GM19452 (cell line): ENCODE data around the gene AOPEP.
A peak's percentile ranks its signal among the peaks of the same experiment; 100 is the strongest.
"Not testable (repeated sequence)": the region's sequence is repeated elsewhere in the genome, so short reads cannot be mapped to it uniquely, and the experiment has no call there.

Experiments
- ATAC-seq: cut with Tn5 transposase; IDR thresholded peaks from one replicate; pipeline ENCODE4 v1.9.1; 2021; ENCODE audit not compliant: unreplicated experiment

AOPEP gene

GRCh38 chr9:94812343-94812742 is 85.8 kb downstream of the AOPEP start:
- no peak for ATAC-seq

- no peak for ATAC-seq
Observed at GRCh38 chr9:94813379-94813778, 86.9 kb downstream of the AOPEP start.

- no peak for ATAC-seq
Observed at GRCh38 chr9:94817291-94818177, 91.0 kb downstream of the AOPEP start.

- no peak for ATAC-seq
Observed at GRCh38 chr9:94818178-94818541, 91.7 kb downstream of the AOPEP start.

- ATAC-seq = no peak
Observed at GRCh38 chr9:94819161-94819687, 92.7 kb downstream of the AOPEP start.

- peak; percentile 74 for ATAC-seq
Observed at GRCh38 chr9:94821098-94821887, 94.8 kb downstream of the AOPEP start.

- no peak for ATAC-seq
Observed at GRCh38 chr9:94822273-94822672, 95.8 kb downstream of the AOPEP start.

GRCh38 chr9:94823710-94824109 is 97.2 kb downstream of the AOPEP start:
- ATAC-seq = no peak

- no peak for ATAC-seq
Observed at GRCh38 chr9:94824411-94824810, 97.9 kb downstream of the AOPEP start.

- no peak for ATAC-seq
Observed at GRCh38 chr9:94824913-94825610, 98.6 kb downstream of the AOPEP start.

- ATAC-seq = no peak
Observed at GRCh38 chr9:94825611-94825958, 99.1 kb downstream of the AOPEP start.

GRCh38 chr9:94826044-94826443 is 99.5 kb downstream of the AOPEP start:
- ATAC-seq = no peak

- ATAC-seq = no peak
Observed at GRCh38 chr9:94826644-94827410, 100.3 kb downstream of the AOPEP start.

- no peak for ATAC-seq
Observed at GRCh38 chr9:94827584-94828304, 101.2 kb downstream of the AOPEP start.

- ATAC-seq = no peak
Observed at GRCh38 chr9:94829380-94830070, 103.0 kb downstream of the AOPEP start.

GRCh38 chr9:94830071-94830604 is 103.6 kb downstream of the AOPEP start:
- not testable (repeated sequence) for ATAC-seq

GRCh38 chr9:94833802-94834201 is 107.3 kb downstream of the AOPEP start:
- ATAC-seq = no peak

GRCh38 chr9:94837404-94837803 is 110.9 kb downstream of the AOPEP start:
- no peak for ATAC-seq

GRCh38 chr9:94839398-94839797 is 112.9 kb downstream of the AOPEP start:
- ATAC-seq = no peak
